Smooth muscle cell (in vitro differentiated cells): ENCODE data around the gene PEDS1. TPM values are rescaled to one million over a fixed set of nuclear protein-coding genes. Genes with fewer than 3 reads are reported as not detected.
"Not testable (repeated sequence)": the region's sequence is repeated elsewhere in the genome, so short reads cannot be mapped to it uniquely, and the experiment has no call there.

Source experiments
- DNase-seq: peaks from one replicate; lab custom pipeline; 2025; ENCODE audit not compliant: unreplicated experiment; lab: John Stamatoyannopoulos, UW
- H2AFZ ChIP-seq: fragments of 200-600 bp; sonication (generic); 2 replicates; pipeline ENCODE4 v1.6.0; 2016; ENCODE audit warnings: antibody characterized with exemption, low read depth, mild to moderate bottlenecking
- H3F3A ChIP-seq: fragments of 200-600 bp; sonication (generic); 2 replicates; pipeline ENCODE4 v1.6.0; 2017; ENCODE audit warnings: antibody characterized with exemption, low read depth
- H3K27ac ChIP-seq: fragments of 200-600 bp; sonication (generic); 2 replicates; pipeline ENCODE4 v1.5.1; 2016; ENCODE audit warnings: low read depth, mild to moderate bottlenecking
- H3K27me3 ChIP-seq: fragments of 200-600 bp; sonication (generic); 2 replicates; pipeline ENCODE4 v1.6.1; 2016; ENCODE audit warnings: low read depth, mild to moderate bottlenecking
- H3K36me3 ChIP-seq: fragments of 200-600 bp; sonication (generic); 2 replicates; pipeline ENCODE4 v1.5.1; 2016; ENCODE audit warnings: low read depth
- H3K4me1 ChIP-seq: fragments of 200-600 bp; sonication (generic); 2 replicates; pipeline ENCODE4 v1.5.1; 2016; ENCODE audit warnings: low read depth
- H3K4me2 ChIP-seq: fragments of 200-600 bp; sonication (generic); 2 replicates; pipeline ENCODE4 v1.6.0; 2016; ENCODE audit warnings: mild to moderate bottlenecking
- H3K4me3 ChIP-seq: fragments of 200-600 bp; sonication (generic); 2 replicates; pipeline ENCODE4 v1.5.1; 2016; ENCODE audit warnings: mild to moderate bottlenecking
- H3K79me2 ChIP-seq: fragments of 200-600 bp; sonication (generic); 2 replicates; pipeline ENCODE4 v1.6.0; 2016; ENCODE audit warnings: low read depth, mild to moderate bottlenecking
- H3K9ac ChIP-seq: fragments of 200-600 bp; sonication (generic); 2 replicates; pipeline ENCODE4 v1.6.0; 2016; ENCODE audit warnings: low read depth
- H3K9me3 ChIP-seq: fragments of 200-600 bp; sonication (generic); replicated peaks from 2 replicates; pipeline ENCODE4 v1.5.1; 2016; ENCODE audit warnings: low read depth
- H4K20me1 ChIP-seq: fragments of 200-600 bp; sonication (generic); 2 replicates; pipeline ENCODE4 v1.6.0; 2016; ENCODE audit warnings: low read depth
- CTCF ChIP-seq: fragments of 200-600 bp; sonication (generic); IDR thresholded peaks from 2 replicates; pipeline ENCODE4 v1.5.1; 2017; ENCODE audit warnings: borderline replicate concordance, mild to moderate bottlenecking, antibody characterized with exemption; ENCODE audit not compliant: insufficient read depth, poor library complexity, severe bottlenecking
- WGBS: methylation state at CpG from one replicate; pipeline ENCODE4 v1.1.7; 2016; ENCODE audit warnings: low lambda C conversion rate; 5-methylcytosine and 5-hydroxymethylcytosine counted together
- polyA plus RNA-seq: library from polyadenylated mRNA; unstranded; fragments of >200 nt; fragmentation: Nextera tagmentation; extraction: Ambion mirVana; gene quantifications from 2 replicates; pipeline ENCODE4 v1.2.1, GENCODE V29; 2016
- total RNA-seq: library from RNA; depleted of rRNA; stranded (reverse); fragments of >200 nt; gene quantifications from 2 replicates; pipeline ENCODE4 v1.2.3, GENCODE V29; 2014

The PEDS1 gene
- total and polyA plus RNA-seq, 2 experiments from 2014 or later = 45.8 to 47.4 TPM

GRCh38 chr20:50136822-50137599 lies 16.5 kb downstream of the PEDS1 start:
- no peak for DNase-seq
- no peaks in the 10 kb centered on the region for H3K4me1 ChIP-seq
- H3K9me3 ChIP-seq = no peaks in the 10 kb centered on the region
- H4K20me1 ChIP-seq = peaks cover 95% of the 10 kb centered on the region
- 90% methylated on average over 15 of the region's 15 CpGs for WGBS
- H3K27ac ChIP-seq = peak overlapping the region; percentile 57
- no peak overlapping the region for H3K9ac ChIP-seq
- H3K36me3 ChIP-seq = no peaks in the 10 kb centered on the region
- TF ChIP-seq CTCF = no peak
- H3K27me3 ChIP-seq = no peaks in the 10 kb centered on the region
- no peaks in the 10 kb centered on the region for H3F3A ChIP-seq
- no peak overlapping the region for H3K4me2 ChIP-seq
- H3K4me3 ChIP-seq = no peak overlapping the region
- peaks cover 89% of the 10 kb centered on the region for H3K79me2 ChIP-seq
- H2AFZ ChIP-seq = no peak overlapping the region

- not testable (repeated sequence) for H3K9ac ChIP-seq, H3K4me3 ChIP-seq, H3K27me3 ChIP-seq, H3F3A ChIP-seq, H3K36me3 ChIP-seq, H3K4me1 ChIP-seq, H3K9me3 ChIP-seq, DNase-seq, H2AFZ ChIP-seq, H3K4me2 ChIP-seq, H3K27ac ChIP-seq
- H4K20me1 ChIP-seq = peaks cover 95% of the 10 kb centered on the region
- H3K79me2 ChIP-seq = peaks cover 77% of the 10 kb centered on the region
- WGBS = 96% methylated on average over 7 of the region's 7 CpGs
Measured at GRCh38 chr20:50135157-50135556, 18.4 kb downstream of the PEDS1 start.

- no peak overlapping the region for H3K27ac ChIP-seq
- no peak overlapping the region for H2AFZ ChIP-seq
- 92% methylated on average over 8 of the region's 9 CpGs for whole genome bisulfite sequencing
- no peak overlapping the region for H3K4me3 ChIP-seq
- H3K79me2 ChIP-seq = peaks cover 62% of the 10 kb centered on the region
- H3K27me3 ChIP-seq = no peaks in the 10 kb centered on the region
- H3K9ac ChIP-seq = no peak overlapping the region
- TF ChIP-seq CTCF = peak; percentile 8
- no peaks in the 10 kb centered on the region for H3K9me3 ChIP-seq
- H3F3A ChIP-seq = no peaks in the 10 kb centered on the region
- DNase-seq = no peak
- H3K36me3 ChIP-seq = no peaks in the 10 kb centered on the region
- no peak overlapping the region for H3K4me2 ChIP-seq
- H3K4me1 ChIP-seq = no peaks in the 10 kb centered on the region
- H4K20me1 ChIP-seq = peaks cover 96% of the 10 kb centered on the region
Measured at GRCh38 chr20:50133474-50134217, 19.9 kb downstream of the PEDS1 start.

DNA sequence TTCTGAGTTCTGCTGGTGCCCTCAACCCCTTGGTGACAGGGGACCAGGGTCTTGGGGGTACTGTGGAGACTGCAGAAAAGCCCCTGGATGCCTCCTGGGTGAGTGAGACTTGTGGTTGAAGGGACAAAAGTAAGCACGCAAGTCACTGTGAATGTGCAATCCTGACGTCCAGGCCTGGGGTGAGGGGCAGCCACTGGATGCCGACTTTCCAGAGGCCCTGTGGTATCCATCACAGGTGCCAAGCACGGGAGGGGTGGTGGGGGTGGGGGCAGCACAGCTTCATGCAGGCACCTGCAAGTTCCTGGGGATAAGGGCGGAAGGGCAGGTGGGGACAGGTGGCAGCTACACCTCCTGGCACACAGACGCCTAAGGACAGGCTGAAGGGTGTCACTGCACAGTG lies 20.5 kb downstream of the PEDS1 start:
- Histone ChIP-seq H3K4me3 (no peak overlapping the region), H3K9me3 (no peaks in the 10 kb centered on the region), H3F3A (no peaks in the 10 kb centered on the region), H2AFZ (no peak overlapping the region), H4K20me1 (peaks cover 92% of the 10 kb centered on the region), H3K4me2 (no peak overlapping the region), H3K27me3 (no peaks in the 10 kb centered on the region), H3K36me3 (no peaks in the 10 kb centered on the region), H3K27ac (no peak overlapping the region), H3K9ac (no peak overlapping the region), H3K4me1 (no peaks in the 10 kb centered on the region), H3K79me2 (peaks cover 58% of the 10 kb centered on the region)
- TF ChIP-seq CTCF = no peak
- 95% methylated on average over 6 of the region's 6 CpGs for WGBS
- DNase-seq = no peak
